ENCODE measurements around the gene INPP5E.

The INPP5E gene

DNA sequence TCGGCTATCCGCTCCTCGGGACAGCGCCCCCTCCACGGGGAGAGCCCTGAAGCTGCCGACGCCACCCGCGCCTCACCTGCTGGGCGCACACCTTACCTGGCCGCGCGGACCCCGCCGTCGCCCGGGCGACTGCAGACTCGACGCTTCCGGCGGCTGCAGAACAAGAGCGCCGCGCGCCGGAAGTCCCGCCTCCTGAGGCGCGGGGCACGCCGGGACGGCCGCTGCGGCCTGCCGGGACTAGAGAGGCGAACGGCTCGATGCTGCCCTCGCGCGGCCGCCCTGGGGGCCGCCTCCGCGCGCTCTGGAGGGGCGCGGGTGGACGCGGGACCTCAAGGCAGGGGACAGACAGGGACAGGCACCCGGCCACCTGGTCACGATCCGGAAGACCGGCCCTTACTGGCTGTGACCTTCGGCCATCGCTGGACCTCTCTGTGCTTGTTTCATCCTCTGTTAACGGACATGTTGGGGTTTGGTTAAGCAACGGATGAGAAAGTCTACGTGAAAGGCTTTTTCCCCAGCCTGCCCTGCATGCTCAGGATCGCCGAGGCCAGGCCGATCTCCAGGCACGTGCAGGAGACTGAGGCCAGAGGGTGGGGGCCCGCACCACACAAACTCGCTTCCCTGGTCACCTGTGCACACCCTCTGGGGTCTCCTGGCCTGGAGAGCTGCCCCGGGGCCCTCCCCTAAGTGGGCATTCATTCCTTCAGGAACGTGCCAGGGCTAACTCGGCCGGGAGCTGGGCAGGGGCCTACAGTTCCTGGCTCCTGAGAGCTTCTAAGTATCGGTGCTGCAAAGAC is 39.4 kb downstream of the INPP5E start, which contains the start of gene SNAPC4 (continued):
- TF ChIP-seq ZNF660 (tag by site-specific recombination; IDR thresholded peaks at IDR 0.05) = peak; percentile 92
- TF ChIP-seq ZFHX2 (tag by site-specific recombination; conservative IDR thresholded peaks at IDR 0.05) = peak; percentile 62
- TF ChIP-seq, protein P1, sequence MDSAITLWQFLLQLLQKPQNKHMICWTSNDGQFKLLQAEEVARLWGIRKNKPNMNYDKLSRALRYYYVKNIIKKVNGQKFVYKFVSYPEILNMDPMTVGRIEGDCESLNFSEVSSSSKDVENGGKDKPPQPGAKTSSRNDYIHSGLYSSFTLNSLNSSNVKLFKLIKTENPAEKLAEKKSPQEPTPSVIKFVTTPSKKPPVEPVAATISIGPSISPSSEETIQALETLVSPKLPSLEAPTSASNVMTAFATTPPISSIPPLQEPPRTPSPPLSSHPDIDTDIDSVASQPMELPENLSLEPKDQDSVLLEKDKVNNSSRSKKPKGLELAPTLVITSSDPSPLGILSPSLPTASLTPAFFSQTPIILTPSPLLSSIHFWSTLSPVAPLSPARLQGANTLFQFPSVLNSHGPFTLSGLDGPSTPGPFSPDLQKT (IDR thresholded peaks at IDR 0.05; ENCODE audit: borderline replicate concordance, low read depth, low read length) = no peak; the same call in 1 of the 2 replicates
- TF ChIP-seq, protein P2, sequence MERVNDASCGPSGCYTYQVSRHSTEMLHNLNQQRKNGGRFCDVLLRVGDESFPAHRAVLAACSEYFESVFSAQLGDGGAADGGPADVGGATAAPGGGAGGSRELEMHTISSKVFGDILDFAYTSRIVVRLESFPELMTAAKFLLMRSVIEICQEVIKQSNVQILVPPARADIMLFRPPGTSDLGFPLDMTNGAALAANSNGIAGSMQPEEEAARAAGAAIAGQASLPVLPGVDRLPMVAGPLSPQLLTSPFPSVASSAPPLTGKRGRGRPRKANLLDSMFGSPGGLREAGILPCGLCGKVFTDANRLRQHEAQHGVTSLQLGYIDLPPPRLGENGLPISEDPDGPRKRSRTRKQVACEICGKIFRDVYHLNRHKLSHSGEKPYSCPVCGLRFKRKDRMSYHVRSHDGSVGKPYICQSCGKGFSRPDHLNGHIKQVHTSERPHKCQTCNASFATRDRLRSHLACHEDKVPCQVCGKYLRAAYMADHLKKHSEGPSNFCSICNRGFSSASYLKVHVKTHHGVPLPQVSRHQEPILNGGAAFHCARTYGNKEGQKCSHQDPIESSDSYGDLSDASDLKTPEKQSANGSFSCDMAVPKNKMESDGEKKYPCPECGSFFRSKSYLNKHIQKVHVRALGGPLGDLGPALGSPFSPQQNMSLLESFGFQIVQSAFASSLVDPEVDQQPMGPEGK (tag by site-specific recombination; IDR thresholded peaks at IDR 0.05) = peak; percentile 54
- TF ChIP-seq KLF10 (tag by site-specific recombination; IDR thresholded peaks at IDR 0.05) = peak; percentile 55
- TF ChIP-seq, protein P3, sequence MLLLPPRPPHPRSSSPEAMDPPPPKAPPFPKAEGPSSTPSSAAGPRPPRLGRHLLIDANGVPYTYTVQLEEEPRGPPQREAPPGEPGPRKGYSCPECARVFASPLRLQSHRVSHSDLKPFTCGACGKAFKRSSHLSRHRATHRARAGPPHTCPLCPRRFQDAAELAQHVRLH (tag by site-specific recombination; IDR thresholded peaks at IDR 0.05) = no peak
- TF ChIP-seq, protein P4, sequence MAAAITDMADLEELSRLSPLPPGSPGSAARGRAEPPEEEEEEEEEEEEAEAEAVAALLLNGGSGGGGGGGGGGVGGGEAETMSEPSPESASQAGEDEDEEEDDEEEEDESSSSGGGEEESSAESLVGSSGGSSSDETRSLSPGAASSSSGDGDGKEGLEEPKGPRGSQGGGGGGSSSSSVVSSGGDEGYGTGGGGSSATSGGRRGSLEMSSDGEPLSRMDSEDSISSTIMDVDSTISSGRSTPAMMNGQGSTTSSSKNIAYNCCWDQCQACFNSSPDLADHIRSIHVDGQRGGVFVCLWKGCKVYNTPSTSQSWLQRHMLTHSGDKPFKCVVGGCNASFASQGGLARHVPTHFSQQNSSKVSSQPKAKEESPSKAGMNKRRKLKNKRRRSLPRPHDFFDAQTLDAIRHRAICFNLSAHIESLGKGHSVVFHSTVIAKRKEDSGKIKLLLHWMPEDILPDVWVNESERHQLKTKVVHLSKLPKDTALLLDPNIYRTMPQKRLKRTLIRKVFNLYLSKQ (tag by site-specific recombination; IDR thresholded peaks at IDR 0.05; ENCODE audit: borderline replicate concordance) = no peak
- TF ChIP-seq ZNF629 (tag by site-specific recombination; IDR thresholded peaks at IDR 0.05) = peak; percentile 36; the same call in 1 of the 2 replicates
- 0 out of 2 replicates have a peak, but pooled peaks have one; percentile 46 for TF ChIP-seq BCL11A (tag by site-specific recombination; IDR thresholded peaks at IDR 0.05; ENCODE audit: low read depth)
- no peak for TF ChIP-seq SALL2 (tag by site-specific recombination; IDR thresholded peaks at IDR 0.05; ENCODE audit: borderline replicate concordance)
- TF ChIP-seq ZNF76 (tag by site-specific recombination; IDR thresholded peaks at IDR 0.05; ENCODE audit: borderline replicate concordance, low read depth) = peak; percentile 94
- TF ChIP-seq, protein P5, sequence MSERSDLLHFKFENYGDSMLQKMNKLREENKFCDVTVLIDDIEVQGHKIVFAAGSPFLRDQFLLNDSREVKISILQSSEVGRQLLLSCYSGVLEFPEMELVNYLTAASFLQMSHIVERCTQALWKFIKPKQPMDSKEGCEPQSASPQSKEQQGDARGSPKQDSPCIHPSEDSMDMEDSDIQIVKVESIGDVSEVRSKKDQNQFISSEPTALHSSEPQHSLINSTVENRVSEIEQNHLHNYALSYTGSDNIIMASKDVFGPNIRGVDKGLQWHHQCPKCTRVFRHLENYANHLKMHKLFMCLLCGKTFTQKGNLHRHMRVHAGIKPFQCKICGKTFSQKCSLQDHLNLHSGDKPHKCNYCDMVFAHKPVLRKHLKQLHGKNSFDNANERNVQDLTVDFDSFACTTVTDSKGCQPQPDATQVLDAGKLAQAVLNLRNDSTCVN (tag by site-specific recombination; optimal IDR thresholded peaks at IDR 0.05) = peak; percentile 75
- TF ChIP-seq, protein P6, sequence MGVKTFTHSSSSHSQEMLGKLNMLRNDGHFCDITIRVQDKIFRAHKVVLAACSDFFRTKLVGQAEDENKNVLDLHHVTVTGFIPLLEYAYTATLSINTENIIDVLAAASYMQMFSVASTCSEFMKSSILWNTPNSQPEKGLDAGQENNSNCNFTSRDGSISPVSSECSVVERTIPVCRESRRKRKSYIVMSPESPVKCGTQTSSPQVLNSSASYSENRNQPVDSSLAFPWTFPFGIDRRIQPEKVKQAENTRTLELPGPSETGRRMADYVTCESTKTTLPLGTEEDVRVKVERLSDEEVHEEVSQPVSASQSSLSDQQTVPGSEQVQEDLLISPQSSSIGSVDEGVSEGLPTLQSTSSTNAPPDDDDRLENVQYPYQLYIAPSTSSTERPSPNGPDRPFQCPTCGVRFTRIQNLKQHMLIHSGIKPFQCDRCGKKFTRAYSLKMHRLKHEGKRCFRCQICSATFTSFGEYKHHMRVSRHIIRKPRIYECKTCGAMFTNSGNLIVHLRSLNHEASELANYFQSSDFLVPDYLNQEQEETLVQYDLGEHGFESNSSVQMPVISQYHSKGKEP (tag by site-specific recombination; IDR thresholded peaks at IDR 0.05) = peak; percentile 48; the same call in 1 of the 2 replicates
- peak; percentile 42 for TF ChIP-seq SP2 (tag by site-specific recombination; IDR thresholded peaks at IDR 0.05)
- peak; percentile 32 for TF ChIP-seq ZBTB8A (tag by site-specific recombination; IDR thresholded peaks at IDR 0.05)
- TF ChIP-seq, protein P7, sequence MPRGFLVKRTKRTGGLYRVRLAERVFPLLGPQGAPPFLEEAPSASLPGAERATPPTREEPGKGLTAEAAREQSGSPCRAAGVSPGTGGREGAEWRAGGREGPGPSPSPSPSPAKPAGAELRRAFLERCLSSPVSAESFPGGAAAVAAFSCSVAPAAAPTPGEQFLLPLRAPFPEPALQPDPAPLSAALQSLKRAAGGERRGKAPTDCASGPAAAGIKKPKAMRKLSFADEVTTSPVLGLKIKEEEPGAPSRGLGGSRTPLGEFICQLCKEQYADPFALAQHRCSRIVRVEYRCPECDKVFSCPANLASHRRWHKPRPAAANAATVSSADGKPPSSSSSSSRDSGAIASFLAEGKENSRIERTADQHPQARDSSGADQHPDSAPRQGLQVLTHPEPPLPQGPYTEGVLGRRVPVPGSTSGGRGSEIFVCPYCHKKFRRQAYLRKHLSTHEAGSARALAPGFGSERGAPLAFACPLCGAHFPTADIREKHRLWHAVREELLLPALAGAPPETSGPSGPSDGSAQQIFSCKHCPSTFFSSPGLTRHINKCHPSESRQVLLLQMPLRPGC (tag by site-specific recombination; IDR thresholded peaks at IDR 0.05) = 0 out of 2 replicates have a peak, but pooled peaks have one; percentile 24
- 0 out of 2 replicates have a peak, but pooled peaks have one; percentile 28 for TF ChIP-seq ZNF324 (tag by site-specific recombination; IDR thresholded peaks at IDR 0.05)

Data from HEK293 (cell line).